Measurements from ENCODE around the gene RD3L. TPM values are rescaled to one million over a fixed set of nuclear protein-coding genes. Genes with fewer than 3 reads are reported as not detected.

Gene RD3L
- total RNA-seq, 4 donors from 2014 or later, result not detected

- DNase-seq (ENCODE audit: extremely low spot score), result no peak
- 72% methylated on average over 6 of the region's 6 CpGs for WGBS
- Histone ChIP-seq H3K4me3 (no peak overlapping the region), H3K27me3 (no peaks in the 10 kb centered on the region), H3K4me1 (peaks cover 0 to 16% (median 3%) of the 10 kb centered on the region in 4 donors), H3K9me3 (no peaks in the 10 kb centered on the region), H3K36me3 (no peaks in the 10 kb centered on the region), H3K27ac (replicated peaks in 1 of 4) (no peak overlapping the region)
- intact Hi-C loops (cut with DNase I), result no loop called here
- TF ChIP-seq POLR2AphosphoS5 (IDR thresholded peaks at IDR 0.05), result no peak
- no peak for TF ChIP-seq POLR2A (IDR thresholded peaks at IDR 0.05; ENCODE audit: low read depth)
- TF ChIP-seq EP300 (IDR thresholded peaks at IDR 0.05), result no peak
- TF ChIP-seq CTCF (IDR thresholded peaks at IDR 0.05), result no peak
Observed at GRCh38 chr14:103896578-103896977, 45.8 kb downstream of the RD3L start.

GRCh38 chr14:103894723-103895059 lies 47.6 kb downstream of the RD3L start:
- no peak overlapping the region for H3K27ac ChIP-seq (replicated peaks in 1 of 4)
- WGBS, result 92% methylated on average over 6 of the region's 7 CpGs

GRCh38 chr14:103894034-103894722 lies 48.2 kb downstream of the RD3L start:
- Histone ChIP-seq H3K4me1 (peaks cover 9 to 19% (median 17%) of the 10 kb centered on the region in 4 donors), H3K36me3 (no peaks in the 10 kb centered on the region), H3K27ac (replicated peaks in 1 of 4) (no peak overlapping the region), H3K9me3 (no peaks in the 10 kb centered on the region), H3K4me3 (no peak overlapping the region), H3K27me3 (no peaks in the 10 kb centered on the region)
- TF ChIP-seq POLR2AphosphoS5 (IDR thresholded peaks at IDR 0.05), result no peak
- no peak for TF ChIP-seq EP300 (IDR thresholded peaks at IDR 0.05)
- TF ChIP-seq CTCF (IDR thresholded peaks at IDR 0.05), result no peak
- no peak for TF ChIP-seq POLR2A (IDR thresholded peaks at IDR 0.05; ENCODE audit: low read depth)
- intact Hi-C loops (cut with DNase I), result no loop called here
- WGBS, result 68% methylated on average over 6 of the region's 26 CpGs
- no peak for DNase-seq (ENCODE audit: extremely low spot score)

More at GRCh38 chr14:103894723-103895059, 47.6 kb downstream of the RD3L start:
- intact Hi-C loops (cut with DNase I), result no loop called here
- no peak overlapping the region for H3K4me3 ChIP-seq
- H3K4me1 ChIP-seq, result peaks cover 4 to 19% (median 14%) of the 10 kb centered on the region in 4 donors
- H3K36me3 ChIP-seq, result no peaks in the 10 kb centered on the region
- H3K27me3 ChIP-seq, result no peaks in the 10 kb centered on the region
- TF ChIP-seq EP300 (IDR thresholded peaks at IDR 0.05) (no peak), CTCF (IDR thresholded peaks at IDR 0.05) (no peak), POLR2AphosphoS5 (IDR thresholded peaks at IDR 0.05) (no peak), POLR2A (IDR thresholded peaks at IDR 0.05; ENCODE audit: low read depth) (no peak)
- DNase-seq (ENCODE audit: extremely low spot score), result no peak
- no peaks in the 10 kb centered on the region for H3K9me3 ChIP-seq

- no peak for DNase-seq (ENCODE audit: extremely low spot score)
- no peak for TF ChIP-seq CTCF (IDR thresholded peaks at IDR 0.05)
- TF ChIP-seq POLR2A (IDR thresholded peaks at IDR 0.05; ENCODE audit: low read depth), result no peak
- TF ChIP-seq EP300 (IDR thresholded peaks at IDR 0.05), result no peak
- no peak for TF ChIP-seq POLR2AphosphoS5 (IDR thresholded peaks at IDR 0.05)
- no peaks in the 10 kb centered on the region for H3K36me3 ChIP-seq
- H3K4me1 ChIP-seq, result peaks cover 9 to 18% (median 15%) of the 10 kb centered on the region in 4 donors
- H3K27me3 ChIP-seq, result no peaks in the 10 kb centered on the region
- no peaks in the 10 kb centered on the region for H3K9me3 ChIP-seq
- WGBS, result 92% methylated on average over 6 of the region's 8 CpGs
- H3K4me3 ChIP-seq, result no peak overlapping the region
- intact Hi-C loops (cut with DNase I), result no loop called here
- no peak overlapping the region for H3K27ac ChIP-seq (replicated peaks in 1 of 4)
Observed at GRCh38 chr14:103892247-103892646, 50.1 kb downstream of the RD3L start.

Data from esophagus muscularis mucosa (tissue), 4 donors.